T-helper 2 cell treated with Interferon-gamma antibody and Interleukin-4, amounts not matched to agents 5 μg/mL and 100 μg/mL, for 36 hours (primary cell): Measurements from ENCODE around the gene ANKMY2.

Experiments used
- DNase-seq: peaks from one replicate; pipeline ENCODE4 v3.0.0; 2021; ENCODE audit warnings: low spot score
- H3K27ac Mint-ChIP-seq: one replicate; pipeline ENCODE4 v1.8.0; 2021; ENCODE audit warnings: mild to moderate bottlenecking, mixed read lengths
- H3K27me3 Mint-ChIP-seq: one replicate; pipeline ENCODE4 v1.8.0; 2021; ENCODE audit warnings: low read depth, mixed read lengths
- H3K36me3 Mint-ChIP-seq: one replicate; pipeline ENCODE4 v1.8.0; 2021; ENCODE audit warnings: low read depth, mixed read lengths
- H3K4me1 Mint-ChIP-seq: one replicate; pipeline ENCODE4 v1.8.0; 2021; ENCODE audit warnings: low read depth, mixed read lengths
- H3K4me3 Mint-ChIP-seq: one replicate; pipeline ENCODE4 v1.8.0; 2022; ENCODE audit warnings: mild to moderate bottlenecking, moderate library complexity, mixed read lengths
- H3K9me3 Mint-ChIP-seq: one replicate; pipeline ENCODE4 v1.8.0; 2021; ENCODE audit warnings: mixed read lengths

Gene ANKMY2

GRCh38 chr7:16562456-16563220 is 82.9 kb downstream of the ANKMY2 start:
- DNase-seq, result no peak
- Mint-ChIP-seq H3K27ac (no peak overlapping the region), H3K36me3 (no peaks in the 10 kb centered on the region), H3K4me1 (peaks cover 15% of the 10 kb centered on the region), H3K9me3 (no peaks in the 10 kb centered on the region), H3K27me3 (peaks cover 8% of the 10 kb centered on the region), H3K4me3 (no peak overlapping the region)

DNA sequence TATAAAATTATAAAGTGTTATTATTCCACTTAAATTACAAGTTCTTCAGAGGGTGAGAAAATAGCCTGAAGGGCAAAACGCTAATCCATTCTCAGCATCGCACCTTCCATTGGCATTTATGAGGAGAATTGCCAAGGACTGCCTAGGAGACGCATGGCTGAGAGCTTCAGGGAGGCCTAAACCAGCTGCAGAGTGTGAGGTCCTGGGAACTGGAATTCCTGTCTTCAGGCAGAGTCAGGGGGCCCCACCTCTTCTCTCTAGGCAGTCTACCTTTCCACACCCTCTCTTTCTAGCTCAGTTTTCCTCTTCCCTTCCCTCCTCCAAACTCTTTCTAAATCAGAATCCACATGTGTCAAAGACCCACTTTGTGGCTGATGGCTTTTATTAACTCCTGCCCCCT is 83.6 kb downstream of the ANKMY2 start:
- Mint-ChIP-seq H3K4me3 (no peak overlapping the region), H3K27ac (no peak overlapping the region), H3K4me1 (peaks cover 15% of the 10 kb centered on the region), H3K27me3 (peaks cover 4% of the 10 kb centered on the region), H3K9me3 (no peaks in the 10 kb centered on the region), H3K36me3 (no peaks in the 10 kb centered on the region)
- no peak for DNase-seq

DNA sequence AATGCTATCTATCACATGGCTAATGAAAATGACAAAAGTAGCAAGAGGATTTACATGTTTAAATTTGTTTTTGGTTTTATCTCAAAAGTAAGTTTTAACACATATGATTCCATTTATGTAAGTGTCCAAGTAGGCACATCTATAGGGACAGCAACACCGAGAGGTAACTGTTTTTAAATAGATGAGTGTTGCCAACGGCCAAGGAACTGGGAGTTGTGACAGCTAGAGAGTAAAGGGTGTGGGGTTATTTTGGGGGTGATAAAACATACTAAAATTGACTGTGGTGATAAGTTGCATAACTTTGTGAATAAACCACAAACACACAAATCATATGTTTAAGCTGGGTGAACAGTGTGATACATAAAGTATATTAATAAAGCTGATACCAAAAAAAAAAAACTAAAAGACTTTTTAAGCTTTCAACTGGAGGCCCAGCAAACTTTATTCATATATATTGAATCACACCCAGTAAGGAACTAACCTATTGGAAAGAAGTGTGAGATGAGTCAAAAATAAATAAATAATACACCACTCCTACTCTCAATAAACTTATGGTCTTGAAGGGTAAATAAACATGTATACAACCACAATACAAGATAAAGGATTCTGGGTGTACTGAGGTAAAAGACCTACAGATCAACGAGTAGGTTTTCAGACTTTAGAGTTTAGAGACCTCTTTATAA is 85.9 kb downstream of the ANKMY2 start:
- no peak overlapping the region for H3K27ac Mint-ChIP-seq
- peaks cover 12% of the 10 kb centered on the region for H3K4me1 Mint-ChIP-seq
- peaks cover 4% of the 10 kb centered on the region for H3K27me3 Mint-ChIP-seq
- no peak overlapping the region for H3K4me3 Mint-ChIP-seq
- H3K9me3 Mint-ChIP-seq, result no peaks in the 10 kb centered on the region
- no peak for DNase-seq
- no peaks in the 10 kb centered on the region for H3K36me3 Mint-ChIP-seq

DNA sequence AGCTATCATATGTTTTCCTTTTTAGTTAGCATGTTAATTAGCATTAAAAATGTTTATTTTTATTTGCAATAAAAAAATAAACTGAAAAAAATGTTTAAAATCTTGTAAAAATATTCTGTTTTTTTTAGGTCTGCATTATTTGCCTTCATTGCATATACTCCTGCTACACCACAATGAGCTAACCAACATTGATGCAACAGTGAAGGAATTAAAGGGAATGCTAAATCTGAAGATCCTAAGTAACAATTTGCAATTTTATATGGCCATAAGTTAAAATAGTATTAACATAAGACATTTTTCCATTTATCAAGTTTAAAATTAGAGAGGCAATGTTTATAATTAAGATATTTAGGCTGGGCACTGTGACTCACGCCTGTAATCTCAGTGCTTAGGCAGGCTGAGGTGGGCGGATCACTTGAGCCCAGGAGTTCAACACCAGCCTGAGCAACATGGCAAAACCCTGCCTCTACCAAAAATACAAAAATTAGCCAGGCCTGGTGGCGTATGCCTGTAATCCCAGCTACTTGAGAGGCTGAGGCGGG is 86.7 kb downstream of the ANKMY2 start:
- Mint-ChIP-seq H3K27ac (no peak overlapping the region), H3K4me1 (peaks cover 6% of the 10 kb centered on the region), H3K4me3 (no peak overlapping the region), H3K9me3 (no peaks in the 10 kb centered on the region), H3K36me3 (no peaks in the 10 kb centered on the region), H3K27me3 (peaks cover 4% of the 10 kb centered on the region)
- no peak for DNase-seq

GRCh38 chr7:16556359-16556758 is 89.2 kb downstream of the ANKMY2 start:
- no peak for DNase-seq
- Mint-ChIP-seq H3K36me3 (no peaks in the 10 kb centered on the region), H3K27ac (no peak overlapping the region), H3K4me1 (no peaks in the 10 kb centered on the region), H3K27me3 (no peaks in the 10 kb centered on the region), H3K4me3 (no peak overlapping the region), H3K9me3 (no peaks in the 10 kb centered on the region)

DNA sequence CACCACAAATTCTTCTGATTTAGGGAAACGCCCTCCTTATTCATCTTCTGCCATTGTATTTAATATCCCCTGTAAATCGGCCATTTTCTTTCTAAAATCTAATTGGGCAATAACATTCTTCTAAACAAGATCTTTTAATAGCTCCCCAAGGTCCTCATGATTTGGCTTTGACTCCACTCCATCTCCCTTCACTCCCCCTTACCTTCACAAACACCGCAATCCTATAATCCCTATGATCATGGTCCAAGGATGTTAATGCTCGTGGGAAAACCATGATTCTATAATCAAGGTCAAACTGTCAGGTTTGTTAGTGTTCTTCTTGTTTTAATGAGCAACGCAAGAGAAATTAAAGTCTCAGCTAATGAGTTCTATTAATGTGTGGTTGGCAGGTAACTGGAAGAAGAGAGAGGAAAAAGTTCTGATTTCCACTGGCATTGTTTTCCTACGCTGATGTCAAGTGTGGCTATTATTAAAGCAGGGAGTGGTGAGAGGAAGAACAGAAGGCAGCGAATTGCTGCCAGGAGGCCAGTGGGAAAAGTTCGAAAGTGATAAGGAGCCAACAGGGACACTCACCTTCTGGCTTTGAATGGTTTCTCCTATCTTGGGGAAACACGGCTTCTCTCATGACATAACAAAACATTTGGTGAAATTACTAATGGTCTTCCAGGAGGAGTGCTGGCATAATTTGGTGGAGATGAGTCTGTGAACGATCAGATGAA is 90.9 kb downstream of the ANKMY2 start:
- Mint-ChIP-seq H3K36me3 (no peaks in the 10 kb centered on the region), H3K9me3 (no peaks in the 10 kb centered on the region), H3K4me1 (no peaks in the 10 kb centered on the region), H3K27ac (no peak overlapping the region), H3K4me3 (no peak overlapping the region), H3K27me3 (no peaks in the 10 kb centered on the region)
- DNase-seq, result no peak

DNA sequence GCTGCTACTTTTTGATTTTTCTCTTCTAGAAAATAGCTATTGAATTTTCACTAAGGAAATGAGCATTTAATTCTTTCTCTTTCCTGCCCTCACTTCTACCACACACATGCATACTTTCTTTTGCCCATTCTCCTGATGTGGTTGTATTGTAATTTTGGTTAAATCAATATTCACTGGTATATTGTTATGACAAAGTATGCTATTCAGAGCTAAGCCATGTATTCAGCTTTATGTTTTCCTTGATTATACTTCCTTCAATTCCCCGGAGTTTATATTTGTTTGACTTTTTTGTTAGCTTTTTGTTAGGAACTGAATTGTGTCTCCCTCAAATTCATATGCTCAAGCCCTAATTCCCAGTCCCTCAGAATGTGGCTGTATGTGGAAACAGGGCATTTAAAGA is 94.9 kb downstream of the ANKMY2 start:
- Mint-ChIP-seq H3K27ac (no peak overlapping the region), H3K4me3 (no peak overlapping the region), H3K36me3 (no peaks in the 10 kb centered on the region)

More for the DNA sequence above, 94.9 kb downstream of the ANKMY2 start:
- no peaks in the 10 kb centered on the region for H3K27me3 Mint-ChIP-seq
- no peaks in the 10 kb centered on the region for H3K4me1 Mint-ChIP-seq
- DNase-seq, result no peak
- no peaks in the 10 kb centered on the region for H3K9me3 Mint-ChIP-seq
